HepG2 (cell line): ENCODE measurements around the gene AIF1. TPM values are rescaled to one million over a fixed set of nuclear protein-coding genes. Genes with fewer than 3 reads are reported as not detected.
A peak's percentile ranks its signal among the peaks of the same experiment; 100 is the strongest.

ENCODE experiments used
- CEBPG ChIP-seq: IDR thresholded peaks from 2 replicates; pipeline ENCODE4 v1.6.1; 2016
- DNMT1 ChIP-seq: sonication (generic); formaldehyde crosslinking; IDR thresholded peaks from 2 replicates; pipeline ENCODE4 v1.5.1; 2020; ENCODE audit warnings: mild to moderate bottlenecking, missing genetic modification reagents
- HNRNPLL ChIP-seq: fragments of 200-400 bp; formaldehyde crosslinking; IDR thresholded peaks from 2 replicates; pipeline ENCODE4 v1.6.1; 2017; ENCODE audit warnings: mild to moderate bottlenecking, low read depth, low read length; ENCODE audit not compliant: poor library complexity, severe bottlenecking
- KDM6A ChIP-seq: IDR thresholded peaks from 2 replicates; pipeline ENCODE4 v1.6.1; 2016; ENCODE audit warnings: low read depth
- KLF15 ChIP-seq: sonication (generic); formaldehyde crosslinking; IDR thresholded peaks from 2 replicates; pipeline ENCODE4 v1.8.1; 2023; ENCODE audit warnings: borderline replicate concordance, mild to moderate bottlenecking, inconsistent platforms, missing genetic modification reagents, mixed read lengths
- NR2F2 ChIP-seq: IDR thresholded peaks from 2 replicates; pipeline ENCODE4 v1.6.1; 2012; ENCODE audit warnings: low read depth, inconsistent platforms, borderline replicate concordance
- RFXAP ChIP-seq: sonication (generic); formaldehyde crosslinking; IDR thresholded peaks from 2 replicates; pipeline ENCODE4 v1.4.0; 2020; ENCODE audit warnings: missing genetic modification reagents, borderline replicate concordance
- SNAI1 ChIP-seq: sonication (generic); formaldehyde crosslinking; IDR thresholded peaks from 2 replicates; pipeline ENCODE4 v1.5.0; 2020; ENCODE audit warnings: mild to moderate bottlenecking, missing genetic modification reagents, borderline replicate concordance
- THYN1 ChIP-seq: sonication (generic); formaldehyde crosslinking; IDR thresholded peaks from 2 replicates; pipeline ENCODE4 v1.8.1; 2023; ENCODE audit warnings: low read depth, mild to moderate bottlenecking, moderate library complexity, missing genetic modification reagents, borderline replicate concordance
- ZFP36L2 ChIP-seq: sonication (generic); formaldehyde crosslinking; IDR thresholded peaks from 2 replicates; pipeline ENCODE4 v1.4.0; 2020; ENCODE audit warnings: missing genetic modification reagents
- ZNF713 ChIP-seq: sonication (generic); formaldehyde crosslinking; IDR thresholded peaks from 2 replicates; pipeline ENCODE4 v1.4.0; 2020; ENCODE audit warnings: mild to moderate bottlenecking, missing genetic modification reagents
- ZNF816 ChIP-seq: sonication (generic); formaldehyde crosslinking; IDR thresholded peaks from 2 replicates; pipeline ENCODE4 v1.8.0; 2022; ENCODE audit warnings: missing genetic modification reagents, mild to moderate bottlenecking, borderline replicate concordance
- polyA plus RNA-seq, 8 experiments: library from polyadenylated mRNA; depleted of rRNA in 3 of 8; stranded (reverse) in 7 of 8; unstranded in 1 of 8; fragments of >200 nt; fragmentation: Illumina TruSeq in 4 of 8; extraction: Trizol in 4 of 8; gene quantifications; 2 replicates each; pipeline versions ENCODE4 v1.2.1 to v1.2.3, GENCODE V29; 2011 to 2016; ENCODE audit warnings: low read depth in 4 of 8, missing spikeins in 1 of 8, mixed read lengths in 1 of 8; ENCODE audit not compliant: insufficient read depth in 1 of 8
- total RNA-seq, 5 experiments: library from RNA; depleted of rRNA; stranded (reverse); fragments of >200 nt; fragmentation: Illumina TruSeq; extraction: Trizol; gene quantifications; 2 replicates each; pipeline ENCODE4 v1.2.3, GENCODE V29; 2016; ENCODE audit warnings: low read depth in 1 of 5
- TF ChIP-seq, protein P1 (sequence below): sonication (generic); formaldehyde crosslinking; IDR thresholded peaks from 2 replicates; pipeline ENCODE4 v1.4.0; 2020; ENCODE audit warnings: missing genetic modification reagents
- TF ChIP-seq, protein P2 (sequence below): sonication (generic); formaldehyde crosslinking; IDR thresholded peaks from 2 replicates; pipeline ENCODE4 v1.4.0; 2020; ENCODE audit warnings: missing genetic modification reagents
- TF ChIP-seq, protein P3 (sequence below): sonication (generic); formaldehyde crosslinking; IDR thresholded peaks from 2 replicates; pipeline ENCODE4 v1.5.0; 2020; ENCODE audit warnings: mild to moderate bottlenecking, missing genetic modification reagents
- TF ChIP-seq, protein P4 (sequence below), 2 experiments: sonication (generic) in 1 of 2; formaldehyde crosslinking in 1 of 2; IDR thresholded peaks; 2 replicates each; pipeline versions ENCODE4 v1.4.0 to v1.6.1; 2018 to 2020; ENCODE audit warnings: missing genetic modification reagents in 2 of 2, borderline replicate concordance in 1 of 2, low read depth in 1 of 2, mild to moderate bottlenecking in 1 of 2, missing biosample characterization in 1 of 2

AIF1 gene
- total and polyA plus RNA-seq, 2 of the 13 experiments (the other 11 are each of a cell fraction or from before 2014, with no cell fraction given) = 1.5 TPM; not detected in 1

DNA sequence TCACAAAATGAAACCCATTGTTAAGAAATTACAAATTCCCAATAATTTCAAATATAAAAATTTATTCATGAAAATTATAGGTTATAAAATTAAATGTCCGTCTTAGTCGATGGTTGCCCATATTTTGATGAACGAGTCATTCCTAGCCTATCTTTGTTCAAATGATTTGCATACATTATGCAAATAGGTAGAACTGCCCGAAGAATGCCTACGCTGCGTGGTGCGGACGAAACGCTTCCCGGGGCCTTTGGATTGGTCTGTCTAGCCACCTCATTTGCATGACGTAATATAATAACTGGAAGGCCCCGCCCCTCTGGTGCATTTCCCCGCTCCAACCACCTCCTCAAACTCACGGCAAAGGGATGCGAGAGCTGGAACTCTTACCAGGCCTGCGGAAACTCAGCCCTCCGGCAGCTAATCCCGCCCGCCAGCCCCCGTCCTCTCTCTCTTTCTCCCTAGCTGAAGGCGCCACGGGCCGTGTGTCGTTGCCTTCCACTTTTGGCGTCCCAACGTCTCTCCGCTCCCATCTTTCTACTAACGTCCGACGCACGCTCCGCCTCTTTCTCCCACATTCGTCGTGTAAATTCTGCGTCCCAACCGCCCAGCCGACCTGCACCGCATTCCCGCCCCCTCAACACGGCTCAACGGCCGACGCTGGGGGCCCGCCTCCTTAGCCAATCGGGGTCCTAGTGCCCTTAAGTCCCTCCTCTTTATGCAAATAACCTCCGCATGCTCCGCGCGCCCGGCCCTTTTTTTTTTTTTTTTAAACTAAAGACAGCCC, 5.0 kb downstream of the AIF1 start (continued):
- TF ChIP-seq, protein P1, sequence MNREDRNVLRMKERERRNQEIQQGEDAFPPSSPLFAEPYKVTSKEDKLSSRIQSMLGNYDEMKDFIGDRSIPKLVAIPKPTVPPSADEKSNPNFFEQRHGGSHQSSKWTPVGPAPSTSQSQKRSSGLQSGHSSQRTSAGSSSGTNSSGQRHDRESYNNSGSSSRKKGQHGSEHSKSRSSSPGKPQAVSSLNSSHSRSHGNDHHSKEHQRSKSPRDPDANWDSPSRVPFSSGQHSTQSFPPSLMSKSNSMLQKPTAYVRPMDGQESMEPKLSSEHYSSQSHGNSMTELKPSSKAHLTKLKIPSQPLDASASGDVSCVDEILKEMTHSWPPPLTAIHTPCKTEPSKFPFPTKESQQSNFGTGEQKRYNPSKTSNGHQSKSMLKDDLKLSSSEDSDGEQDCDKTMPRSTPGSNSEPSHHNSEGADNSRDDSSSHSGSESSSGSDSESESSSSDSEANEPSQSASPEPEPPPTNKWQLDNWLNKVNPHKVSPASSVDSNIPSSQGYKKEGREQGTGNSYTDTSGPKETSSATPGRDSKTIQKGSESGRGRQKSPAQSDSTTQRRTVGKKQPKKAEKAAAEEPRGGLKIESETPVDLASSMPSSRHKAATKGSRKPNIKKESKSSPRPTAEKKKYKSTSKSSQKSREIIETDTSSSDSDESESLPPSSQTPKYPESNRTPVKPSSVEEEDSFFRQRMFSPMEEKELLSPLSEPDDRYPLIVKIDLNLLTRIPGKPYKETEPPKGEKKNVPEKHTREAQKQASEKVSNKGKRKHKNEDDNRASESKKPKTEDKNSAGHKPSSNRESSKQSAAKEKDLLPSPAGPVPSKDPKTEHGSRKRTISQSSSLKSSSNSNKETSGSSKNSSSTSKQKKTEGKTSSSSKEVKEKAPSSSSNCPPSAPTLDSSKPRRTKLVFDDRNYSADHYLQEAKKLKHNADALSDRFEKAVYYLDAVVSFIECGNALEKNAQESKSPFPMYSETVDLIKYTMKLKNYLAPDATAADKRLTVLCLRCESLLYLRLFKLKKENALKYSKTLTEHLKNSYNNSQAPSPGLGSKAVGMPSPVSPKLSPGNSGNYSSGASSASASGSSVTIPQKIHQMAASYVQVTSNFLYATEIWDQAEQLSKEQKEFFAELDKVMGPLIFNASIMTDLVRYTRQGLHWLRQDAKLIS (CRISPR knock-in tag) = no peak
- TF ChIP-seq, protein P2, sequence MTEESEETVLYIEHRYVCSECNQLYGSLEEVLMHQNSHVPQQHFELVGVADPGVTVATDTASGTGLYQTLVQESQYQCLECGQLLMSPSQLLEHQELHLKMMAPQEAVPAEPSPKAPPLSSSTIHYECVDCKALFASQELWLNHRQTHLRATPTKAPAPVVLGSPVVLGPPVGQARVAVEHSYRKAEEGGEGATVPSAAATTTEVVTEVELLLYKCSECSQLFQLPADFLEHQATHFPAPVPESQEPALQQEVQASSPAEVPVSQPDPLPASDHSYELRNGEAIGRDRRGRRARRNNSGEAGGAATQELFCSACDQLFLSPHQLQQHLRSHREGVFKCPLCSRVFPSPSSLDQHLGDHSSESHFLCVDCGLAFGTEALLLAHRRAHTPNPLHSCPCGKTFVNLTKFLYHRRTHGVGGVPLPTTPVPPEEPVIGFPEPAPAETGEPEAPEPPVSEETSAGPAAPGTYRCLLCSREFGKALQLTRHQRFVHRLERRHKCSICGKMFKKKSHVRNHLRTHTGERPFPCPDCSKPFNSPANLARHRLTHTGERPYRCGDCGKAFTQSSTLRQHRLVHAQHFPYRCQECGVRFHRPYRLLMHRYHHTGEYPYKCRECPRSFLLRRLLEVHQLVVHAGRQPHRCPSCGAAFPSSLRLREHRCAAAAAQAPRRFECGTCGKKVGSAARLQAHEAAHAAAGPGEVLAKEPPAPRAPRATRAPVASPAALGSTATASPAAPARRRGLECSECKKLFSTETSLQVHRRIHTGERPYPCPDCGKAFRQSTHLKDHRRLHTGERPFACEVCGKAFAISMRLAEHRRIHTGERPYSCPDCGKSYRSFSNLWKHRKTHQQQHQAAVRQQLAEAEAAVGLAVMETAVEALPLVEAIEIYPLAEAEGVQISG = peak; percentile 58; the same call in 1 of the 2 replicates
- TF ChIP-seq CEBPG (CRISPR knock-in tag) (peak; percentile 9; the same call in 1 of the 2 replicates), DNMT1 (no peak; the same call in 1 of the 2 replicates), SNAI1 (CRISPR knock-in tag) (peak; percentile 9; the same call in 1 of the 2 replicates), HNRNPLL (peak; percentile 99), ZFP36L2 (CRISPR knock-in tag) (no peak), ZNF713 (CRISPR knock-in tag) (no peak), RFXAP (CRISPR knock-in tag) (peak; percentile 82), KLF15 (0 out of 2 replicates have a peak, but pooled peaks have one; percentile 57), THYN1 (CRISPR knock-in tag) (0 out of 2 replicates have a peak, but pooled peaks have one; percentile 45), ZNF816 (peak; percentile 31), KDM6A (CRISPR knock-in tag) (no peak), NR2F2 (no peak)
- TF ChIP-seq, protein P3, sequence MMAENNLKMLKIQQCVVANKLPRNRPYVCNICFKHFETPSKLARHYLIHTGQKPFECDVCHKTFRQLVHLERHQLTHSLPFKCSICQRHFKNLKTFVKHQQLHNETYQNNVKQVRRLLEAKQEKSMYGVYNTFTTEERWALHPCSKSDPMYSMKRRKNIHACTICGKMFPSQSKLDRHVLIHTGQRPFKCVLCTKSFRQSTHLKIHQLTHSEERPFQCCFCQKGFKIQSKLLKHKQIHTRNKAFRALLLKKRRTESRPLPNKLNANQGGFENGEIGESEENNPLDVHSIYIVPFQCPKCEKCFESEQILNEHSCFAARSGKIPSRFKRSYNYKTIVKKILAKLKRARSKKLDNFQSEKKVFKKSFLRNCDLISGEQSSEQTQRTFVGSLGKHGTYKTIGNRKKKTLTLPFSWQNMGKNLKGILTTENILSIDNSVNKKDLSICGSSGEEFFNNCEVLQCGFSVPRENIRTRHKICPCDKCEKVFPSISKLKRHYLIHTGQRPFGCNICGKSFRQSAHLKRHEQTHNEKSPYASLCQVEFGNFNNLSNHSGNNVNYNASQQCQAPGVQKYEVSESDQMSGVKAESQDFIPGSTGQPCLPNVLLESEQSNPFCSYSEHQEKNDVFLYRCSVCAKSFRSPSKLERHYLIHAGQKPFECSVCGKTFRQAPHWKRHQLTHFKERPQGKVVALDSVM (CRISPR knock-in tag) = 0 out of 2 replicates have a peak, but pooled peaks have one; percentile 9
- TF ChIP-seq, protein P4, sequence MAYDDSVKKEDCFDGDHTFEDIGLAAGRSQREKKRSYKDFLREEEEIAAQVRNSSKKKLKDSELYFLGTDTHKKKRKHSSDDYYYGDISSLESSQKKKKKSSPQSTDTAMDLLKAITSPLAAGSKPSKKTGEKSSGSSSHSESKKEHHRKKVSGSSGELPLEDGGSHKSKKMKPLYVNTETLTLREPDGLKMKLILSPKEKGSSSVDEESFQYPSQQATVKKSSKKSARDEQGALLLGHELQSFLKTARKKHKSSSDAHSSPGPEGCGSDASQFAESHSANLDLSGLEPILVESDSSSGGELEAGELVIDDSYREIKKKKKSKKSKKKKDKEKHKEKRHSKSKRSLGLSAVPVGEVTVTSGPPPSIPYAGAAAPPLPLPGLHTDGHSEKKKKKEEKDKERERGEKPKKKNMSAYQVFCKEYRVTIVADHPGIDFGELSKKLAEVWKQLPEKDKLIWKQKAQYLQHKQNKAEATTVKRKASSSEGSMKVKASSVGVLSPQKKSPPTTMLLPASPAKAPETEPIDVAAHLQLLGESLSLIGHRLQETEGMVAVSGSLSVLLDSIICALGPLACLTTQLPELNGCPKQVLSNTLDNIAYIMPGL (CRISPR knock-in tag; IDR thresholded peaks at IDR 0.05; ENCODE audit: borderline replicate concordance in 1 of 2, low read depth in 1 of 2) = no peak; a peak in 1 of 4 replicates
